ENCODE measurements around the gene PSMA6. TPM values are rescaled to one million over a fixed set of nuclear protein-coding genes. Genes with fewer than 3 reads are reported as not detected.

PSMA6 gene
- total and polyA plus RNA-seq, 3 experiments from 2014 or later, result 305 to 400 (median 399) TPM

DNA sequence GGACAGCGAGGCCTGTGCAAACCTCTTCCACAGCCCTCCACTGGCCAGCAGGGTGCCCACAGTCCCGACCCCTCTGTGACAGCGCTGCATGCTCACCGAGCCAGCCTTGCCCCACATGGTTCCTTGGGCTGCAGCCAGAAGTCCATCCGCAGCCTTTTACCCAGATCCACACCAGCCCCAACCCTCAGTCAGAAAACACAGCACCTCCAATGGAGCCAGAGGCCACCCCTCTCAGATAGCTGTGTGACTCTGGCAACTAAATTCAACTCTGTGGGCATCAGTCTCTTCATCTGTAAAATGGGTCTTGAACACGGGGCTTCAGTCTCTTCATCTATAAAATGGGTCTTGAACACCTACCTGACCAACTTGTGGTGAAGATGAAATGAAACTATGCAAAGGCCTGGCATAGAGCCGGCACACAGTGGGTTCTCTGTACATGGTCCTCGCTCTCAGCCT is 74.4 kb downstream of the PSMA6 start:
- Histone ChIP-seq H3K27ac (ENCODE audit: low read depth, low read length) (peak overlapping the region; percentile 54), H3K4me1 (ENCODE audit: insufficient read depth, low read length) (peaks cover 27% of the 10 kb centered on the region), H3K4me3 (ENCODE audit: low read length) (no peak overlapping the region), H3K36me3 (ENCODE audit: insufficient read depth, low read length) (no peaks in the 10 kb centered on the region), H3K27me3 (ENCODE audit: insufficient read depth, low read length, poor library complexity, severe bottlenecking) (no peaks in the 10 kb centered on the region), H3K9me3 (ENCODE audit: low read length) (no peaks in the 10 kb centered on the region)
- Mint-ChIP-seq H3K36me3 (peaks cover 0 to 9% (median 0%) of the 10 kb centered on the region in 3 donors), H3K27me3 (no peaks in the 10 kb centered on the region), H3K4me1 (peaks cover 24 to 38% (median 28%) of the 10 kb centered on the region in 3 donors), H3K4me3 (no peak overlapping the region), H3K9me3 (peaks cover 6 to 12% (median 7%) of the 10 kb centered on the region in 5 donors), H3K27ac (peak overlapping the region in 2 of 8 donors; percentile 42 to 47)
- no peak for DNase-seq
- POLR2A ChIA-PET, result interaction anchor here (3.0 kb wide), 1 partner anchor 36 kb away, joined by 34 read pairs; the partner anchor contains the start of gene NFKBIA
- CTCF ChIA-PET, result interaction anchor here (1.1 to 1.5 kb wide), 2 partner anchors 27 to 52 kb away, joined by 3 read pairs; no protein-coding TSS in a partner anchor

DNA sequence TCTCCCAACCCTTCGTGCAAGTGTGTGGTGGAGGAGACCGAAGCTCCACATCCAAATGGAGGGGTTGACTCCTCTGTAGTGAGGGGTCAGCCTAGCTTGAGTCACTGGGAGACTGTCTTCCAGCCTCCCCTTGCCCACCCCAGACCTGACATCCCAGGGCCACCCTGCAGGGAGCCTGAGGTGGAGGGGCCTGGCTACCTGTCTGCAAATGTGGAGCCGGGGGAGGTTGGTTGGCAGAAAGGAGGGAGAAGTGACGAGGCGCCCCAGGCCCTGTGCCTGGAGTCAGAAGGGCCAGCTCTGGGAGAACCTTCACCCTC is 74.8 kb downstream of the PSMA6 start:
- ChIA-PET CTCF (interaction anchor here (1.1 to 1.4 kb wide), 2 partner anchors 53 to 105 kb away, joined by 3 read pairs; no protein-coding TSS in a partner anchor), POLR2A (interaction anchor here (0.7 to 3.0 kb wide), 2 partner anchors 36 to 52 kb away, joined by 3 to 34 read pairs; partner anchors contain the start of gene NFKBIA)
- peaks cover 24 to 38% (median 28%) of the 10 kb centered on the region in 3 donors for H3K4me1 Mint-ChIP-seq

More for the DNA sequence above, 74.8 kb downstream of the PSMA6 start:
- H3K4me1 ChIP-seq (ENCODE audit: insufficient read depth, low read length), result peaks cover 27% of the 10 kb centered on the region
- H3K4me3 Mint-ChIP-seq, result peak overlapping the region in 2 of 7 donors; percentile 19 to 57
- H3K4me3 ChIP-seq (ENCODE audit: low read length), result no peak overlapping the region
- H3K27me3 Mint-ChIP-seq, result no peaks in the 10 kb centered on the region
- H3K27me3 ChIP-seq (ENCODE audit: insufficient read depth, low read length, poor library complexity, severe bottlenecking), result no peaks in the 10 kb centered on the region
- peak overlapping the region; percentile 54 for H3K27ac ChIP-seq (ENCODE audit: low read depth, low read length)
- peaks cover 0 to 9% (median 0%) of the 10 kb centered on the region in 3 donors for H3K36me3 Mint-ChIP-seq
- H3K9me3 ChIP-seq (ENCODE audit: low read length), result no peaks in the 10 kb centered on the region
- peak overlapping the region in 5 of 8 donors; percentile 42 to 81 (median 72) for H3K27ac Mint-ChIP-seq
- no peaks in the 10 kb centered on the region for H3K36me3 ChIP-seq (ENCODE audit: insufficient read depth, low read length)
- H3K9me3 Mint-ChIP-seq, result peaks cover 6 to 12% (median 7%) of the 10 kb centered on the region in 5 donors
- no peak for DNase-seq

Other genes starting within 250 kb of the PSMA6 start
- 10 to 100 TPM; 43.1 to 47.4 TPM for gene FAM177A1, start 246.1 kb upstream of the PSMA6 start, total RNA-seq
- 54.6 TPM for gene FAM177A1, start 246.1 kb upstream of the PSMA6 start, polyA plus RNA-seq
- gene PPP2R3C, start 170.4 kb upstream of the PSMA6 start, total RNA-seq, result 10 to 100 TPM; 46.9 to 48.1 TPM
- 78.6 TPM for gene PPP2R3C, start 170.4 kb upstream of the PSMA6 start, polyA plus RNA-seq
- 10 to 100 TPM; 36.2 to 39.9 TPM for gene PRORP, start 169.8 kb upstream of the PSMA6 start, total RNA-seq
- 59.2 TPM for gene PRORP, start 169.8 kb upstream of the PSMA6 start, polyA plus RNA-seq
- 100 to 1,000 TPM; 482 to 483 TPM for gene NFKBIA, start 112.4 kb downstream of the PSMA6 start, total RNA-seq
- 344 TPM for gene NFKBIA, start 112.4 kb downstream of the PSMA6 start, polyA plus RNA-seq
- gene INSM2, start 241.8 kb downstream of the PSMA6 start, total RNA-seq, result under 1 TPM in 1 of 2 experiments, not detected in 1; 0.07 TPM
- gene INSM2, start 241.8 kb downstream of the PSMA6 start, polyA plus RNA-seq, result not detected

Measured in CD8-positive, alpha-beta memory T cell (primary cell).